HG03280 (cell line): ENCODE measurements around the gene GPAT3.
A peak's percentile ranks its signal among the peaks of the same experiment; 100 is the strongest.
"Not testable (repeated sequence)": the region's sequence is repeated elsewhere in the genome, so short reads cannot be mapped to it uniquely, and the experiment has no call there.

Experiments used
- ATAC-seq: cut with Tn5 transposase; IDR thresholded peaks from one replicate; pipeline ENCODE4 v1.9.1; 2021; ENCODE audit warnings: mild to moderate bottlenecking, moderate library complexity; ENCODE audit not compliant: unreplicated experiment

The GPAT3 gene

GRCh38 chr4:83591730-83592129 is 55.8 kb downstream of the GPAT3 start:
- ATAC-seq, result no peak

GRCh38 chr4:83599183-83599582 is 63.3 kb downstream of the GPAT3 start:
- no peak for ATAC-seq

- no peak for ATAC-seq
These were observed 67.2 kb downstream of the GPAT3 start for GRCh38 chr4:83603129-83603528.

DNA sequence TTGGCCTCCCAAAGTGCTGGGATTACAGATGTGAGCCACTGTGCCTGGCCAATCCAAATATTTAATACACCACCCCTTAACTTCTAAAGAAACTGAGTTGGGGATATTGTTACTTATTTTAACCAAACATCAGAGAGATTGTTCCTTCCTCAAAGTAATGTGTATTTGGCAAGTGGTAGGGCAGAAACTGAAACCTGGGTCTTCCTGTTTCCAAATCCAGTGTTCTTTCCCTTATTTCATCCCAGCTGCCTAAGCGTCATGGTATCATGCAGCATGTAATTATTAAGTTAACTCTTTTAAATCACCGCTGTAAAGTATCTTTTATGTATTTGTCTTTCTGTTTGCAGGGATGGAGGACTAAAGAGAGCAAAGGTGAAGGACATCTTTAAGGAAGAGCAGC is 68.4 kb downstream of the GPAT3 start:
- no peak for ATAC-seq

GRCh38 chr4:83605210-83605609 is 69.3 kb downstream of the GPAT3 start:
- ATAC-seq, result no peak

DNA sequence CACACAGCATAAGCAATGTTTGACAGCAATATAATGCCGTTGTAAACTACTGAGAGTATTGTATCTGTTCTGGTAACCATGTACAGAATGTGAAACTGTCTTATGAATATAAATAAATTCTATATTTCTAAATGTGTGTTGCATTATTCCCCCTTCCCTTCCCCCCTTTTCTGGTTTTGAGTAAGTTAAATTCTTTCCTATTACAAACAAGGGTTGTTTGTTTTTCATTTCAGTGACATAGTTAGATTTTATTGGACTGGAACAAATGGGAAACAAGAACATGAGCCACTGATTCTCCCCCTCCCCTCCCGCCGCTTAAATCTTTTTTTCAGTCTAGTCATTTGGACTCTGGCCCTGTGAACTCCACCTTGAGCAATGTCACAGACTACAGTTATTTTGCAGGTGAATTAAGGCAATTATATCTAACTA is 69.8 kb downstream of the GPAT3 start:
- peak; percentile 43 for ATAC-seq

GRCh38 chr4:83606460-83606859 is 70.6 kb downstream of the GPAT3 start:
- ATAC-seq, result no peak

- no peak for ATAC-seq
These were observed 71.0 kb downstream of the GPAT3 start for GRCh38 chr4:83606898-83607297.

- ATAC-seq, result no peak
These were observed 73.5 kb downstream of the GPAT3 start for GRCh38 chr4:83609365-83609764.

- no peak for ATAC-seq
These were observed 74.8 kb downstream of the GPAT3 start for GRCh38 chr4:83610729-83611128.

DNA sequence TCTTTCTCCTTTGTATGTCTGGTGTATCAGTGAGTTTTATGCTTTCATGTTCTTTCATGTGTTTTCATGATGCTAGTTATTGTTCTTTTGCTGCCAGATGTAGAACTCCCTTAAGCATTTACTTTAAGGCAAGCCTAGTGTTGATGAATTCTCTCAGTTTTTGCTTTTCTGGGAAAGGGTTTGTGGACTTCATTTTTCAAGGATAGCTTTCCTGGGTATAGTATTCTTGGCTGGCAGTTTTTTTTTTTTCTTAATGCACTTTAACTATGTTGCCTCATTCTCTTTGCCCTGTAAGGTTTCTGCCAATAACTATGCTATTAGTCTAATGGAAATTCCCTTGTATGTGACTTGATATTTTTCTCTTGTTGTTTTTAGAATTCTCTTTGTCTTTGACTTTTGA is 77.1 kb downstream of the GPAT3 start:
- ATAC-seq, result no peak

GRCh38 chr4:83613994-83614393 is 78.1 kb downstream of the GPAT3 start:
- ATAC-seq, result no peak

- ATAC-seq, result no peak
These were observed 80.3 kb downstream of the GPAT3 start for GRCh38 chr4:83616252-83616651.

DNA sequence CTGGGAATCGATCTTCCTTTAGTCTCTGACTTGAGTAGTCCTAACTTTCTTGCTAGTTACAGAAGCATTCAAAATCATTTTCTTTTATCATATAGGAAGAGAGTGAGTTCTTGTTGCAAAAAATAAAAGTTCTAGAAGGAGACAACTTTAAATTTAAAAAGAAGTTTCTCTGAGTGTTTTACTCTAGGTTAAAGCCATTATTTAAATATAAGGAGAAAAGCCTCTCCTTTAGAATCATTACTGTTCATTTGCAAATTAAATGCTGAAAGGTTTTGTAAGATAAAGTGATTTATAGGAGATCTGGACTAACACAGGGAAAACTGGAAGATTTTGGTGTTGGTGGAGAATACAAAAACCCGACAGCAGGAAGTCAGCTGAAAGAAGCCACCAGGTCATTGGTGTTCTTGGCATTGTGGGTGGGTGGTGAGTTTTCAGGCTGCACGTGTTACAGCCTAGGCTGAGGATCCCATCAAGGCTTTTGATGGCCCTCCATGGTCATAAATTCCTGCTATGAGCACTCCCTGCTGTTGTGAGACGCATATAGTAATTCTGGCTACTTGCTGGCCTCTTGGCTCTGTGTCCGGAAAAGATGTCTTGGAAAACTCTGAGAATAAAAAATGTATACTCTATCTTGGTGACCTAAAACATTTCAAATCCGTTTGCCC is 81.6 kb downstream of the GPAT3 start:
- ATAC-seq, result no peak

- no peak for ATAC-seq
These were observed 82.5 kb downstream of the GPAT3 start for GRCh38 chr4:83618431-83618830.

GRCh38 chr4:83618991-83619645 is 83.2 kb downstream of the GPAT3 start:
- ATAC-seq, result no peak

DNA sequence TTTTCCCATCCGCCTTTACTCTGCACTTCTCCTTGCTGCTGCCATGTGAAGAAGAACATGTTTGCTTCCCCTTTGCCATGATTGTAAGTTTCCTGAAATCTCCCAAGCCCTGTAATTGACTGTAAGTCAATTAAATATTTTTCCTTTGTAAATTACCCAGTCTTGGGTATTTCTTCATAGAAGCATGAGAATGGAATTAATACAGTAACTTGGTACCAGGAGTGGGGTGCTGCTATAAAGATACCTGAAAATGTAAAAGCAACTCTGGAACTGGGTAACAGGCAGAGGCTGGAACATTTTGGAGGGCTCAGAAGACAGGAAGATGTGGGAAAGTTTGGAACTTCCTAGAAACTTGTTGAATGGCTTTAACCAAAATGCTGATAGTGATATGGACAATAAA is 86.2 kb downstream of the GPAT3 start:
- not testable (repeated sequence) for ATAC-seq

GRCh38 chr4:83625821-83626220 is 89.9 kb downstream of the GPAT3 start:
- no peak for ATAC-seq

DNA sequence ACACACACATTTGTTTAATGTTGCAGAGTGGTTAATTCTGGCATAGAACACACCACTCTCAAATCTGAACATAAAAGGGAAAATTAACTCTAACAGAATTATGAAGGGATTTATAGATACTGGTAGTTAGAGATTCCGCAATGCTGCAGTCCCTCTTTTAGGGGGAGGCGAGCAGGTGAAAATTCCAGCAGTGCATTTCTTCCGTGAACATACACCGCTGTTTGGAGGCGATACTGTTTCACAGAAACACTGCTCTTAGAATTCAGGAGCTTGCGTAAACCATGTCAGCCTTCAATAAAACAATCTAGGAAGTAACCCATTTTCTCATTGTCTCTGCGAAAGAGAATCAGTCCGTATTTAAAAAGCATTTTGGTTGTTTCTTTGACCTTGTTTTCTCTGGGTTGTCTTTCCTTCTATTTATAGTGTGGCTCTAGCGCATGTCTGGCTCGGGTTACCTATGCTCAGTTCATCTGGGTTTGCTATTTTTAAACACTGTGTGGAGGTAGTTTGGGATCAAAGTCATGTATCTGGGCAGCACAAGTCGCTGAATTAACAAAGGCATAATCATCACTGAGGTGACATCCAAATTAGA is 90.4 kb downstream of the GPAT3 start:
- no peak for ATAC-seq

DNA sequence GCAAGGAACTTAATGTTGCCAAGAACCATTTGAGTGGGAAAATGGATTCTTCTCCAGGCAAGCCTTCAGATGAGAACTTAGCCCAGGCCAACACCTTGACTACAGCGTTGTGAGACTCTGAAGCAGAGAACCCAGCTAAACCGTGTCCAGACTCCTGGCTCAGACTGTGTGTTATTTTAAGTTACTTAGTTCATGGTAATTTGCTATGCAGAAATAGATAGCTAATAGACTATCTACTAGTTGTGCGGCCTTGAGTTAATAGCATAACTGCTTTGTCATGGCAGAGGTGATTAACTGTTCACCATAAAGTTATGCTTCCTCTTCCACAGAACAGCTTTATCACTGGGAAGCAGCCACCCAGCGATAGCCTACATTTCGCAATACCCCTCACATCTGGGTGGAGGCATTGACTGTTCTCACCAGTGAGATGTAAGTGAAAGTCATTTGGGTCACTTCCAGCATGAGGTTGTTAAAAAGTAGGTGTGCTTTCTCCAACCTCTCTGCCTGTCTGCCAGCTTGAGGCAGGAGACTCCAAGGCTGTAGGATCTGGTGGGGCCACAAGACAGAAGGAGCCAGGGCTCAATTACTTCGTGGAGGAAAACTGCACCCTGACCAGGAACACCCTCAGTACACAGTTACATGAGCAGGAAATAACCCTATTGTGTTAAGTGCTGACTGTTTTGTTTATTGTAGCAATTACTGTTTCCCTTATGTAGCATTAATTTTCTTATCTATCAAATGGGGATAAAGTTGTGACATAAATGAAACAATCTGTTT is 94.2 kb downstream of the GPAT3 start:
- ATAC-seq, result no peak

- ATAC-seq, result no peak
These were observed 95.2 kb downstream of the GPAT3 start for GRCh38 chr4:83631066-83631465.

GRCh38 chr4:83636930-83637329 is 101.0 kb downstream of the GPAT3 start:
- ATAC-seq, result no peak
